ENCODE results near the gene VPS35L. TPM values are rescaled to one million over a fixed set of nuclear protein-coding genes. Genes with fewer than 3 reads are reported as not detected.

The VPS35L gene
- total and polyA plus RNA-seq, 2 of the 13 experiments (the other 11 are each of a cell fraction or from before 2014, with no cell fraction given): 1.4 to 1.6 TPM

DNA sequence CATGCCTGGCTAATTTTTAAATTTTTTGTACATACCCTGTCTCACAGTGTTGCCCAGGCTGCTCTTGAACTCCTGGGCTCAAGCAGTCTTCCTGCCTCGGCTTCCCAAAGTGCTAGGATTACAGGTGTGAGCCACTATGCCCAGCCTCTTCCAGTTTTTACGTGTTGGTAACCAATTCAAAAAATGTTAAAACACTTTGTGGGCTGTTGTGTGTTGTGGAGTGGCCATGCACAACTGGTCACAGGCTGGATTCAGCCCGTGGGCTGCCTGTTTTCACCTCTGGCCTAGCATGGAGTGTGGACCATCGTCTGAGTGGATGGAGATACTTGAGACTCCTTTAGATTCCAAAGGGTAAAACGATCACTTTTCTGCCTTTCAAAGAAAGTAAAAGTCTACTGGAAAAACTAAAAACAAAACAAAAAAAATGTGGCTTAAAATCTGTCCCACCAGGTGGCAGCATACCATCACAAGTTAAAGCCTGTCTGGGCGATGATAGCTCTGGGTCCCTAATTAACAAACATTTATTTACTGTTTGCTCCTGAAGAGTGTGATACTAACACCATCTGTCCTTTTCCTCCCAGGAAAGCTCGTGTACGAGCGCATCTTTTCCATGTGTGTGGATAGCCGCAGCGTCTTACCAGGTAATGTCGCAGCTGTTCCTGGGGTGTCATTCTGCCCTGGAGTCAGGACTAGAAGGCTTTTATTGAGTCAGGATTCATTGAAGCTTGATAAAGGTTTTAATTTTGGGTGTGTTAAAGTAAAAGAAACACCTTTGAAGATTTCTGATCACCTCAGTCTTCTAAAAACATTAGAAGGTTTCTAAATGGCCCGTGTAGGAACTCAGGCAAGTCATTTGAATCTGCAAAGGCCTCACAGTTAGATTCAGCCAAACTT is 45.8 kb downstream of the VPS35L start (continued):
- TF ChIP-seq ZNF441 (CRISPR knock-in tag; IDR thresholded peaks at IDR 0.05; ENCODE audit: borderline replicate concordance) (no peak), ZNF317 (CRISPR knock-in tag; IDR thresholded peaks at IDR 0.05) (no peak), RBAK (CRISPR knock-in tag; IDR thresholded peaks at IDR 0.05) (0 out of 2 replicates have a peak, but pooled peaks have one; percentile 33), SOX6 (IDR thresholded peaks at IDR 0.05) (no peak), SOX6 (CRISPR knock-in tag; IDR thresholded peaks at IDR 0.05) (0 out of 2 replicates have a peak, but pooled peaks have one; percentile 22), ZNF501 (CRISPR knock-in tag; IDR thresholded peaks at IDR 0.05) (peak; percentile 57; the same call in 1 of the 2 replicates), THAP11 (CRISPR knock-in tag; IDR thresholded peaks at IDR 0.05) (peak; percentile 12; the same call in 1 of the 2 replicates), ZNF570 (CRISPR knock-in tag; IDR thresholded peaks at IDR 0.05; ENCODE audit: borderline replicate concordance) (no peak), ZNF550 (CRISPR knock-in tag; IDR thresholded peaks at IDR 0.05; ENCODE audit: borderline replicate concordance) (no peak), STAG1 (CRISPR knock-in tag; IDR thresholded peaks at IDR 0.05) (peak; percentile 99), ZNF354B (CRISPR knock-in tag; IDR thresholded peaks at IDR 0.05) (0 out of 2 replicates have a peak, but pooled peaks have one; percentile 50), SRSF4 (IDR thresholded peaks at IDR 0.05; ENCODE audit: low read depth, low read length, poor library complexity, severe bottlenecking) (no peak), RAD21 (CRISPR knock-in tag; IDR thresholded peaks at IDR 0.05) (peak; percentile 91), SMC3 (IDR thresholded peaks at IDR 0.05; ENCODE audit: low read length) (peak; percentile 99)
- TF ChIP-seq, protein P1, sequence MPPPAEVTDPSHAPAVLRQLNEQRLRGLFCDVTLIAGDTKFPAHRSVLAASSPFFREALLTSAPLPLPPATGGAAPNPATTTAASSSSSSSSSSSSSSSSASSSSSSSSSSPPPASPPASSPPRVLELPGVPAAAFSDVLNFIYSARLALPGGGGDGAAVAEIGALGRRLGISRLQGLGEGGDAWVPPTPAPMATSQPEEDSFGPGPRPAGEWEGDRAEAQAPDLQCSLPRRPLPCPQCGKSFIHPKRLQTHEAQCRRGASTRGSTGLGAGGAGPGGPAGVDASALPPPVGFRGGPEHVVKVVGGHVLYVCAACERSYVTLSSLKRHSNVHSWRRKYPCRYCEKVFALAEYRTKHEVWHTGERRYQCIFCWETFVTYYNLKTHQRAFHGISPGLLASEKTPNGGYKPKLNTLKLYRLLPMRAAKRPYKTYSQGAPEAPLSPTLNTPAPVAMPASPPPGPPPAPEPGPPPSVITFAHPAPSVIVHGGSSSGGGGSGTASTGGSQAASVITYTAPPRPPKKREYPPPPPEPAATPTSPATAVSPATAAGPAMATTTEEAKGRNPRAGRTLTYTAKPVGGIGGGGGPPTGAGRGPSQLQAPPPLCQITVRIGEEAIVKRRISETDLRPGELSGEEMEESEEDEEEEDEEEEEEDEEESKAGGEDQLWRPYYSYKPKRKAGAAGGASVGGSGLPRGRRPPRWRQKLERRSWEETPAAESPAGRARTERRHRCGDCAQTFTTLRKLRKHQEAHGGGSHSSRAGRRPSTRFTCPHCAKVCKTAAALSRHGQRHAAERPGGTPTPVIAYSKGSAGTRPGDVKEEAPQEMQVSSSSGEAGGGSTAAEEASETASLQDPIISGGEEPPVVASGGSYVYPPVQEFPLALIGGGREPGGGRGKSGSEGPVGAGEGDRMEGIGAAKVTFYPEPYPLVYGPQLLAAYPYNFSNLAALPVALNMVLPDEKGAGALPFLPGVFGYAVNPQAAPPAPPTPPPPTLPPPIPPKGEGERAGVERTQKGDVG (CRISPR knock-in tag; IDR thresholded peaks at IDR 0.05; ENCODE audit: borderline replicate concordance): no peak
- TF ChIP-seq, protein P2, sequence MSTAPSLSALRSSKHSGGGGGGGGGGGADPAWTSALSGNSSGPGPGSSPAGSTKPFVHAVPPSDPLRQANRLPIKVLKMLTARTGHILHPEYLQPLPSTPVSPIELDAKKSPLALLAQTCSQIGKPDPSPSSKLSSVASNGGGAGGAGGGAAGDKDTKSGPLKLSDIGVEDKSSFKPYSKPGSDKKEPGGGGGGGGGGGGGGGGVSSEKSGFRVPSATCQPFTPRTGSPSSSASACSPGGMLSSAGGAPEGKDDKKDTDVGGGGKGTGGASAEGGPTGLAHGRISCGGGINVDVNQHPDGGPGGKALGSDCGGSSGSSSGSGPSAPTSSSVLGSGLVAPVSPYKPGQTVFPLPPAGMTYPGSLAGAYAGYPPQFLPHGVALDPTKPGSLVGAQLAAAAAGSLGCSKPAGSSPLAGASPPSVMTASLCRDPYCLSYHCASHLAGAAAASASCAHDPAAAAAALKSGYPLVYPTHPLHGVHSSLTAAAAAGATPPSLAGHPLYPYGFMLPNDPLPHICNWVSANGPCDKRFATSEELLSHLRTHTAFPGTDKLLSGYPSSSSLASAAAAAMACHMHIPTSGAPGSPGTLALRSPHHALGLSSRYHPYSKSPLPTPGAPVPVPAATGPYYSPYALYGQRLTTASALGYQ (CRISPR knock-in tag; IDR thresholded peaks at IDR 0.05): no peak
- TF ChIP-seq, protein P3, sequence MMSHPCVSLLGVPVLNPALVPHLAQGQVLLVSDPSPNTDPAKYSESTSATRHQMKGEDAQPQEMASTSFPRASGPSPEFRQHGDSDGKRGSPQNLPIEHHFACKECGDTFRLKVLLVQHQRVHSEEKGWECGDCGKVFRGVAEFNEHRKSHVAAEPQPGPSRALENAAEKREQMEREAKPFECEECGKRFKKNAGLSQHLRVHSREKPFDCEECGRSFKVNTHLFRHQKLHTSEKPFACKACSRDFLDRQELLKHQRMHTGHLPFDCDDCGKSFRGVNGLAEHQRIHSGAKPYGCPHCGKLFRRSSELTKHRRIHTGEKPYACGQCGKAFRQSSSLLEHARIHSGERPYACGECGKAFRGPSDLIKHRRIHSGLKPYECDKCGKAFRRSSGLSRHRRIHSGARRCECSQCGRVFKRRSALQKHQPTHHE (CRISPR knock-in tag; IDR thresholded peaks at IDR 0.05; ENCODE audit: borderline replicate concordance): no peak
- TF ChIP-seq, protein P4, sequence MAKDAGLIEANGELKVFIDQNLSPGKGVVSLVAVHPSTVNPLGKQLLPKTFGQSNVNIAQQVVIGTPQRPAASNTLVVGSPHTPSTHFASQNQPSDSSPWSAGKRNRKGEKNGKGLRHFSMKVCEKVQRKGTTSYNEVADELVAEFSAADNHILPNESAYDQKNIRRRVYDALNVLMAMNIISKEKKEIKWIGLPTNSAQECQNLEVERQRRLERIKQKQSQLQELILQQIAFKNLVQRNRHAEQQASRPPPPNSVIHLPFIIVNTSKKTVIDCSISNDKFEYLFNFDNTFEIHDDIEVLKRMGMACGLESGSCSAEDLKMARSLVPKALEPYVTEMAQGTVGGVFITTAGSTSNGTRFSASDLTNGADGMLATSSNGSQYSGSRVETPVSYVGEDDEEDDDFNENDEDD (CRISPR knock-in tag; IDR thresholded peaks at IDR 0.05; ENCODE audit: borderline replicate concordance): no peak

All from HepG2 (cell line).